Measurements from ENCODE around the gene TNPO1.
"Not testable (repeated sequence)": the region's sequence is repeated elsewhere in the genome, so short reads cannot be mapped to it uniquely, and the experiment has no call there.

The TNPO1 gene

GRCh38 chr5:72816284-72817075, at the start of gene TNPO1:
TNPO1 (plus strand) TSS chr5:72816661; CDS start chr5:72816738, 77 bp downstream.
- peak; percentile 67 for DNase-seq (ENCODE audit: low read depth)

- no peak for DNase-seq (ENCODE audit: low read depth)
Observed at GRCh38 chr5:72767289-72768010, 49.0 kb upstream of the TNPO1 start.

- DNase-seq (ENCODE audit: low read depth): no peak
Observed at GRCh38 chr5:72770266-72770665, 46.2 kb upstream of the TNPO1 start.

- DNase-seq (ENCODE audit: low read depth): no peak
Observed at GRCh38 chr5:72776684-72777083, 39.8 kb upstream of the TNPO1 start.

- no peak for DNase-seq (ENCODE audit: low read depth)
Observed at GRCh38 chr5:72779520-72779919, 36.9 kb upstream of the TNPO1 start.

GRCh38 chr5:72783354-72783753, 33.1 kb upstream of the TNPO1 start:
- DNase-seq (ENCODE audit: low read depth): no peak

- DNase-seq (ENCODE audit: low read depth): no peak
Observed at GRCh38 chr5:72784129-72784528, 32.3 kb upstream of the TNPO1 start.

- DNase-seq (ENCODE audit: low read depth): no peak
Observed at GRCh38 chr5:72785801-72786200, 30.7 kb upstream of the TNPO1 start.

GRCh38 chr5:72786676-72787075, 29.8 kb upstream of the TNPO1 start:
- no peak for DNase-seq (ENCODE audit: low read depth)

GRCh38 chr5:72788866-72789505, 27.5 kb upstream of the TNPO1 start:
- no peak for DNase-seq (ENCODE audit: low read depth)

- no peak for DNase-seq (ENCODE audit: low read depth)
Observed at GRCh38 chr5:72790186-72790585, 26.3 kb upstream of the TNPO1 start.

GRCh38 chr5:72792662-72793061, 23.8 kb upstream of the TNPO1 start:
- DNase-seq (ENCODE audit: low read depth): not testable (repeated sequence)

- no peak for DNase-seq (ENCODE audit: low read depth)
Observed at GRCh38 chr5:72796001-72796400, 20.5 kb upstream of the TNPO1 start.

GRCh38 chr5:72799721-72800120, 16.7 kb upstream of the TNPO1 start:
- DNase-seq (ENCODE audit: low read depth): no peak

- DNase-seq (ENCODE audit: low read depth): not testable (repeated sequence)
Observed at GRCh38 chr5:72808637-72809036, 7.8 kb upstream of the TNPO1 start.

GRCh38 chr5:72811849-72812248, 4.6 kb upstream of the TNPO1 start:
- no peak for DNase-seq (ENCODE audit: low read depth)

GRCh38 chr5:72812488-72812887, 4.0 kb upstream of the TNPO1 start:
- no peak for DNase-seq (ENCODE audit: low read depth)

- no peak for DNase-seq (ENCODE audit: low read depth)
Observed at GRCh38 chr5:72814104-72814503, 2.4 kb upstream of the TNPO1 start.

GRCh38 chr5:72814864-72815263, 1.6 kb upstream of the TNPO1 start:
- no peak for DNase-seq (ENCODE audit: low read depth)

GRCh38 chr5:72815580-72816283, 729 bp upstream of the TNPO1 start:
- no peak for DNase-seq (ENCODE audit: low read depth)

- no peak for DNase-seq (ENCODE audit: low read depth)
Observed at GRCh38 chr5:72817076-72817481, 618 bp downstream of the TNPO1 start.

GRCh38 chr5:72817671-72818266, 1.3 kb downstream of the TNPO1 start:
- no peak for DNase-seq (ENCODE audit: low read depth)
